Kidney (tissue), 14 donors: Measurements from ENCODE around the gene CLIC4. TPM values are rescaled to one million over a fixed set of nuclear protein-coding genes. Genes with fewer than 3 reads are reported as not detected.

Experiments
- DNase-seq, 5 donors: peaks; one replicate each; pipeline ENCODE4 v3.0.0-alpha.2; 2013 to 2020
- FAIRE-seq: peaks from 2 replicates; lab custom pipeline; 2012; peaks lifted over from hg19 to GRCh38; lab: Jason Lieb, UNC
- H3K27ac ChIP-seq, 2 donors: one replicate each; pipeline ENCODE4 v1.7.0; 2013; ENCODE audit warnings: low read depth in 2 of 2, low read length in 2 of 2, inconsistent platforms in 1 of 2
- H3K27me3 ChIP-seq: one replicate; pipeline ENCODE4 v1.7.1; 2013; ENCODE audit warnings: low read length, inconsistent platforms; ENCODE audit not compliant: control insufficient read depth, insufficient read depth
- H3K36me3 ChIP-seq, 3 donors: one replicate each; pipeline versions ENCODE4 v1.7.0 to v1.7.1; 2013; ENCODE audit warnings: low read length in 3 of 3, control low read depth in 1 of 3, inconsistent platforms in 1 of 3; ENCODE audit not compliant: insufficient read depth in 3 of 3, control insufficient read depth in 2 of 3
- H3K4me1 ChIP-seq, 3 donors: one replicate each; pipeline versions ENCODE4 v1.7.0 to v1.7.1; 2013; ENCODE audit warnings: low read length in 3 of 3, inconsistent platforms in 1 of 3, low read depth in 1 of 3; ENCODE audit not compliant: control insufficient read depth in 2 of 3, insufficient read depth in 2 of 3
- H3K4me3 ChIP-seq, 3 donors: one replicate each; pipeline versions ENCODE4 v1.7.0 to v1.8.1; 2013; ENCODE audit warnings: low read length in 3 of 3, control low read depth in 1 of 3, inconsistent platforms in 1 of 3
- H3K9ac ChIP-seq, 3 donors: one replicate each; pipeline versions ENCODE4 v1.7.0 to v1.7.1; 2013; ENCODE audit warnings: low read length in 3 of 3, control low read depth in 1 of 3, inconsistent platforms in 1 of 3
- H3K9me3 ChIP-seq, 3 donors: one replicate each; pipeline versions ENCODE4 v1.7.0 to v1.7.1; 2013; ENCODE audit warnings: low read length in 3 of 3, control low read depth in 1 of 3, inconsistent platforms in 1 of 3; ENCODE audit not compliant: control insufficient read depth in 2 of 3, insufficient read depth in 1 of 3
- CTCF ChIP-seq: IDR thresholded peaks from 3 replicates; pipeline ENCODE4 v1.5.1; 2012; ENCODE audit warnings: mild to moderate bottlenecking, moderate library complexity, borderline replicate concordance; ENCODE audit not compliant: insufficient read depth; ENCODE audit errors: extremely low read depth
- intact Hi-C: fragments of 100-400 bp; cut with DNase I; formaldehyde crosslinking; loops from one replicate; pipeline ENCODE4 v1.11.1; 2022
- polyA plus RNA-seq: library from polyadenylated mRNA; stranded (reverse); fragments of 350-450 nt; fragmentation: Illumina TruSeq; extraction: RNeasy Lipid Tissue Mini Kit (QIAGEN cat#74804); gene quantifications from one replicate; pipeline ENCODE4 v1.2.3, GENCODE V29; 2014; ENCODE audit warnings: low read depth, low replicate concordance; ENCODE audit not compliant: insufficient read depth
- total RNA-seq: library from RNA; stranded (reverse); fragmentation: NEBNext Ultra II Directional; extraction: Animal tissue kit (Norgen Biotek cat#: 25700); gene quantifications from one replicate; pipeline ENCODE4 v1.2.1, GENCODE V29; 2021
- donor health status: control.
- donor health status: control.
- donor health status: control.
- donor health status: control.
- donor health status: control.
- donor health status: DM: yes; HTN: yes; CAD: no.
- donor health status: Normal renal cell carcinoma (clear cell type).

Gene CLIC4
- total and polyA plus RNA-seq, 2 donors from 2014 or later = 72.7 to 315 TPM

GRCh38 chr1:24707687-24708086 is 37.6 kb upstream of the CLIC4 start:
- intact Hi-C loops = no loop called here
- H3K36me3 ChIP-seq = no peaks in the 10 kb centered on the region
- H3K4me1 ChIP-seq = no peaks in the 10 kb centered on the region
- H3K27me3 ChIP-seq = no peaks in the 10 kb centered on the region
- no peak overlapping the region for H3K4me3 ChIP-seq
- no peak for TF ChIP-seq CTCF
- H3K9ac ChIP-seq = no peak overlapping the region
- DNase-seq = no peak
- no peak overlapping the region for H3K27ac ChIP-seq
- FAIRE-seq = no peak
- no peaks in the 10 kb centered on the region for H3K9me3 ChIP-seq

GRCh38 chr1:24708938-24709337 is 36.3 kb upstream of the CLIC4 start:
- Histone ChIP-seq H3K4me1 (no peaks in the 10 kb centered on the region), H3K9ac (no peak overlapping the region), H3K27me3 (no peaks in the 10 kb centered on the region), H3K36me3 (no peaks in the 10 kb centered on the region), H3K4me3 (no peak overlapping the region), H3K27ac (no peak overlapping the region), H3K9me3 (no peaks in the 10 kb centered on the region)
- intact Hi-C loops = no loop called here
- no peak for TF ChIP-seq CTCF
- FAIRE-seq (no peak), DNase-seq (no peak)

- FAIRE-seq (no peak), DNase-seq (no peak)
- Histone ChIP-seq H3K9ac (no peak overlapping the region), H3K4me3 (no peak overlapping the region), H3K36me3 (no peaks in the 10 kb centered on the region), H3K4me1 (no peaks in the 10 kb centered on the region), H3K27ac (no peak overlapping the region), H3K27me3 (no peaks in the 10 kb centered on the region), H3K9me3 (no peaks in the 10 kb centered on the region)
- intact Hi-C loops = no loop called here
- no peak for TF ChIP-seq CTCF
Observed at GRCh38 chr1:24709791-24710441, 35.3 kb upstream of the CLIC4 start.

GRCh38 chr1:24711329-24711728 is 33.9 kb upstream of the CLIC4 start:
- no peak for DNase-seq
- no peak overlapping the region for H3K9ac ChIP-seq
- intact Hi-C loops = no loop called here
- TF ChIP-seq CTCF = no peak
- no peak for FAIRE-seq
- no peak overlapping the region for H3K4me3 ChIP-seq
- no peaks in the 10 kb centered on the region for H3K9me3 ChIP-seq
- no peaks in the 10 kb centered on the region for H3K4me1 ChIP-seq
- H3K27ac ChIP-seq = no peak overlapping the region
- no peaks in the 10 kb centered on the region for H3K36me3 ChIP-seq
- H3K27me3 ChIP-seq = no peaks in the 10 kb centered on the region
